Keratinocyte (primary cell): ENCODE data around the gene CPA5. TPM values are rescaled to one million over a fixed set of nuclear protein-coding genes. Genes with fewer than 3 reads are reported as not detected.

ENCODE experiments used
- DNase-seq: peaks from one replicate; pipeline ENCODE4 v3.0.0-alpha.2; 2011; ENCODE audit warnings: low read depth, missing footprints, low spot score
- FAIRE-seq: peaks from 2 replicates; lab custom pipeline; 2011; peaks lifted over from hg19 to GRCh38; lab: Jason Lieb, UNC
- H2AFZ ChIP-seq: 2 replicates; pipeline ENCODE4 v1.6.0; 2012; ENCODE audit warnings: low read length, control low read depth, inconsistent platforms; ENCODE audit not compliant: control insufficient read depth
- H3K27ac ChIP-seq: 2 replicates; pipeline ENCODE4 v1.5.1; 2011; ENCODE audit warnings: low read length; ENCODE audit not compliant: control insufficient read depth, insufficient read depth
- H3K27me3 ChIP-seq: 3 replicates; pipeline ENCODE4 v1.6.0; 2011; ENCODE audit warnings: low read length; ENCODE audit not compliant: control insufficient read depth, insufficient read depth; ENCODE audit errors: extremely low read depth
- H3K36me3 ChIP-seq, 2 experiments: 2 replicates in 1 of 2; 3 replicates in 1 of 2; pipeline ENCODE4 v1.5.1; 2011; ENCODE audit warnings: low read length in 2 of 2, mild to moderate bottlenecking in 1 of 2; ENCODE audit not compliant: control insufficient read depth in 2 of 2, insufficient read depth in 2 of 2; ENCODE audit errors: extremely low read depth in 1 of 2
- H3K4me1 ChIP-seq: 3 replicates; pipeline ENCODE4 v1.5.1; 2011; ENCODE audit warnings: low read length; ENCODE audit not compliant: control insufficient read depth, insufficient read depth; ENCODE audit errors: extremely low read depth
- H3K4me2 ChIP-seq: 3 replicates; pipeline ENCODE4 v1.6.0; 2011; ENCODE audit warnings: low read depth, low read length; ENCODE audit not compliant: control insufficient read depth, insufficient read depth; ENCODE audit errors: extremely low read depth
- H3K4me3 ChIP-seq, 3 experiments: fragments of 200-600 bp in 1 of 3; sonication (generic) in 1 of 3; 2 replicates in 2 of 3; 3 replicates in 1 of 3; pipeline ENCODE4 v1.5.1; 2011 to 2016; ENCODE audit warnings: low read length in 3 of 3, mild to moderate bottlenecking in 3 of 3, control low read depth in 2 of 3, inconsistent platforms in 1 of 3, low read depth in 1 of 3, mixed read lengths in 1 of 3, mixed run types in 1 of 3, moderate library complexity in 1 of 3; ENCODE audit not compliant: control insufficient read depth in 2 of 3, insufficient read depth in 2 of 3; ENCODE audit errors: extremely low read depth in 1 of 3
- H3K79me2 ChIP-seq: 2 replicates; pipeline ENCODE4 v1.6.0; 2012; ENCODE audit warnings: low read length; ENCODE audit not compliant: control insufficient read depth, insufficient read depth
- H3K9ac ChIP-seq: 3 replicates; pipeline ENCODE4 v1.6.0; 2011; ENCODE audit warnings: low read length; ENCODE audit not compliant: control insufficient read depth, insufficient read depth; ENCODE audit errors: extremely low read depth
- H3K9me1 ChIP-seq: 3 replicates; pipeline ENCODE4 v1.6.0; 2011; ENCODE audit warnings: low read length; ENCODE audit not compliant: control insufficient read depth, insufficient read depth; ENCODE audit errors: extremely low read depth
- H3K9me3 ChIP-seq: 2 replicates; pipeline ENCODE4 v1.5.1; 2012; ENCODE audit warnings: low read depth, low read length; ENCODE audit not compliant: control insufficient read depth
- H4K20me1 ChIP-seq: 3 replicates; pipeline ENCODE4 v1.6.0; 2011; ENCODE audit warnings: low read length; ENCODE audit not compliant: control insufficient read depth, insufficient read depth; ENCODE audit errors: extremely low read depth
- CTCF ChIP-seq, 3 experiments: IDR thresholded peaks in 1 of 3; conservative IDR thresholded peaks in 1 of 3; optimal IDR thresholded peaks in 1 of 3; 2 replicates in 2 of 3; 3 replicates in 1 of 3; pipeline versions ENCODE3 to v1.5.1; 2011; ENCODE audit warnings: low read length in 3 of 3, mild to moderate bottlenecking in 3 of 3, moderate library complexity in 2 of 3, control low read depth in 1 of 3, inconsistent platforms in 1 of 3; ENCODE audit not compliant: insufficient read depth in 2 of 3; ENCODE audit errors: extremely low read depth in 1 of 3
- EZH2 ChIP-seq: IDR thresholded peaks from one replicate; pipeline ENCODE4 v1.6.1; 2012; ENCODE audit warnings: inconsistent platforms, mild to moderate bottlenecking, low read length, moderate library complexity
- dilution Hi-C: fragments of 300-500 bp; cut with MboI; formaldehyde crosslinking; loops from one replicate; pipeline ENCODE4 v1.7.0; 2020; ENCODE audit warnings: low sequenced_read_pairs; ENCODE audit not compliant: extremely low pct_ligation_motif_present
- polyA plus RNA-seq, 5 experiments: library from polyadenylated mRNA; depleted of rRNA in 3 of 5; stranded (reverse) in 3 of 5; stranded (forward) in 1 of 5; unstranded in 1 of 5; fragments of >200 nt; gene quantifications; 1 replicate in 1 of 5; 2 replicates in 3 of 5; 3 replicates in 1 of 5; pipeline versions ENCODE4 v1.2.1 to v1.2.3, GENCODE V29; 2011 to 2012; ENCODE audit warnings: missing spikeins in 2 of 5, low read depth in 1 of 5, low replicate concordance in 1 of 5

The CPA5 gene
- polyA plus RNA-seq, 1 donor (not counting 4 experiments of a cell fraction or from before 2014, with no cell fraction given): 0.24 TPM

GRCh38 chr7:130379921-130380860, 35.6 kb downstream of the CPA5 start, which contains the start of gene CPA1:
TSS of gene CPA1 (plus strand) at chr7:130380494. CDS start at chr7:130380521, 27 bp downstream.
- no peak for FAIRE-seq
- Histone ChIP-seq H4K20me1 (no peaks in the 10 kb centered on the region), H3K9me3 (peaks cover 6% of the 10 kb centered on the region), H3K36me3 (no peaks in the 10 kb centered on the region), H3K27ac (no peak within 1 kb of the TSS), H3K9me1 (no peaks in the 10 kb centered on the region), H3K4me2 (no peak within 1 kb of the TSS), H3K79me2 (no peaks in the 10 kb centered on the region), H2AFZ (peak within 1 kb of the TSS; percentile 46), H3K9ac (no peak within 1 kb of the TSS), H3K4me3 (no peak within 1 kb of the TSS), H3K27me3 (no peaks in the 10 kb centered on the region), H3K4me1 (no peaks in the 10 kb centered on the region)
- dilution Hi-C loops: no loop called here
- DNase-seq: no peak
- TF ChIP-seq CTCF (optimal IDR thresholded peaks at IDR 0.05 in 1 of 3, IDR thresholded peaks at IDR 0.05 in 1 of 3, conservative IDR thresholded peaks at IDR 0.05 in 1 of 3; ENCODE audit: extremely low read depth in 1 of 3, insufficient read depth in 2 of 3, low read length in 3 of 3): no peak
- no peak for TF ChIP-seq EZH2

GRCh38 chr7:130380861-130381455, 36.3 kb downstream of the CPA5 start:
- FAIRE-seq: no peak
- TF ChIP-seq CTCF (optimal IDR thresholded peaks at IDR 0.05 in 1 of 3, IDR thresholded peaks at IDR 0.05 in 1 of 3, conservative IDR thresholded peaks at IDR 0.05 in 1 of 3; ENCODE audit: extremely low read depth in 1 of 3, insufficient read depth in 2 of 3, low read length in 3 of 3) (no peak), EZH2 (no peak)

More at GRCh38 chr7:130380861-130381455, 36.3 kb downstream of the CPA5 start:
- H3K79me2 ChIP-seq: no peaks in the 10 kb centered on the region
- no peak overlapping the region for H3K9ac ChIP-seq
- H3K9me3 ChIP-seq: peaks cover 4% of the 10 kb centered on the region
- H2AFZ ChIP-seq: no peak overlapping the region
- no peaks in the 10 kb centered on the region for H3K4me1 ChIP-seq
- DNase-seq: no peak
- no peaks in the 10 kb centered on the region for H4K20me1 ChIP-seq
- H3K27ac ChIP-seq: no peak overlapping the region
- dilution Hi-C loops: no loop called here
- H3K27me3 ChIP-seq: no peaks in the 10 kb centered on the region
- no peaks in the 10 kb centered on the region for H3K36me3 ChIP-seq
- no peak overlapping the region for H3K4me2 ChIP-seq
- H3K9me1 ChIP-seq: no peaks in the 10 kb centered on the region
- no peak overlapping the region for H3K4me3 ChIP-seq
